ENCODE data around the gene RIOK1.

RIOK1 gene

DNA sequence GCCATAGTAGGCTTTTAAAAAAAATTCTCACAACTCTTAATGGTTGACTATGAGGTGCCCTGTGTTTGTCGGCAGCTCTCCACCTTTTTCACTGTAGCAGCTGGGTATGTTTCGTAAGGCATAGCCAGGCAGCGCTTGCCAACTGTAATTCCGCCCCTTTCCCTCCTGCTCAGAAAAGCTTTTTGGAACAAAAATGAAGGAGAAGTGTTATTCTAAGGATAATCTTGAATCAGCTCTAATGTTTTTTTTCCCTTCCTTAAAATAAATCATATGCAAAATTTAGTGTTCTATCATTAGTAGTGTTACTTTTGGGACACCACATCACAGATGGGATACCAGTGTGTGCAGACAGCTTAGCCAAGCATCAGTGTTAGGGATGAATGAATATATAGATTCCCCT is 21.2 kb downstream of the RIOK1 start:
- no peak for DNase-seq

DNA sequence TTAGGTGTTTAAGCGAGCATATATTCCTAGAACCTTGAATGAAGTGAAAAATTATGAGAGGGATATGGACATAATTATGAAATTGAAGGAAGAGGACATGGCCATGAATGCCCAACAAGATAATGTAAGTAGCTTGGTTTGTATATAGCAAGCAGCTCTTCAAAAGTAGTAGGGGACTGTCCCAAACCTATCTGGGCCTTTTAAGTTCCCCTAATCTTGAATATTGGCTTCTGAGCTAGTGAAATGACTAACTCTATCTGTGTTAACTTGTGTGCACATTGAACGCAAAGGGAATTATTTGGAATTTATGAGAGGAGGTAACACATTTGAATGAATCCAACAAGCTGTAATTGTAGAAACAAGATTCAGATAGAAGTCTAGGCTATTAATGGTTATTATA is 21.7 kb downstream of the RIOK1 start:
- DNase-seq, result no peak

DNA sequence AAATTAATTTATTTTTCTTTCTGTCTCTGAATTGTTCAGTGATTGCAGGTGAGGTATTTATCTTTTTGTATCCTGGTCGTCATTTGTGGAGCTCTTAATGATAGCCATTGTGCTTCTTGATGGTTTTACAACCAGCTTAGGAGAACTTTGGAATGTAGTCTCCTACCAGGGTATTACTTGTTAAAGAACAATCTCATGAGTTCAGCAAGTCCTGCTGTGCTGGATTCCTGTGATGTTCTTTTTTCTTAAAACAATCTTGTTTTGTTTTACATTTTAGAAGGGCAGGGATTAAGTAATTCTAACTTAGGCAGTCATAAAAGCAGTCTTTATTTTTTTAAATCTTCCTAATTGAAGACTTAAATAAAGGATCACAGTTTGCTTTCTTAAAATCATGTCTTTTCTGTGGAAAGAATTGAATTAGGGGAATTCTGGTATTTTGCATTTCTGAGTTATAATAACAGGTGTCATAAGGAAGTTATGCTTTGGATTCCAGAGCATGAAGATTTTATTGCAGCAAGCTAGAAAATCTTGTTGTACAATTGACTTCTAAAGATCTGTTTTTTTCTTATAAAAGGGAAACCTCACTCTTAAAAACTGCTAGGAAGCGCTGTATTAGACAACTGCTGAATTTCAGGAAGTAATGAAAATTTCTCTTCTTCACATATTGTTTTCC is 23.7 kb downstream of the RIOK1 start:
- no peak for DNase-seq

DNA sequence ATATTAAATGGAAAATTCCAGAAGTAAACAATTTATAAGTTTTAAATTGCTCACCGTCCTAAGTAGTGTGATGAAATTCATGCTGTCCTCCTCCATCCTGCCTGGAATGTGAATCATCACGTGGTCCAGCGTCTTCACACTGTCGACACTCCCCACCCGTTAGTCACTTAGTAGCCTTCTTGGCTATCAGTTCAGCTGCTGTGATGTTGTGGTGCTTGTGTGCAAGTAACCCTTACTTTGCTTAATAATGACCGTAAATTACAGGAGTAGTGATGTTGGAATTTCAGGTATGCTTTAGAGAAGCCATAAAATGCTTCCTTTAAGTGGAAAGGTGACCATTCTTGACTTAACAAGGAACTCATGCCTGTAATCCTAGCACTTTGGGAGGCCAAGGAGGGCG is 25.2 kb downstream of the RIOK1 start:
- no peak for DNase-seq

DNA sequence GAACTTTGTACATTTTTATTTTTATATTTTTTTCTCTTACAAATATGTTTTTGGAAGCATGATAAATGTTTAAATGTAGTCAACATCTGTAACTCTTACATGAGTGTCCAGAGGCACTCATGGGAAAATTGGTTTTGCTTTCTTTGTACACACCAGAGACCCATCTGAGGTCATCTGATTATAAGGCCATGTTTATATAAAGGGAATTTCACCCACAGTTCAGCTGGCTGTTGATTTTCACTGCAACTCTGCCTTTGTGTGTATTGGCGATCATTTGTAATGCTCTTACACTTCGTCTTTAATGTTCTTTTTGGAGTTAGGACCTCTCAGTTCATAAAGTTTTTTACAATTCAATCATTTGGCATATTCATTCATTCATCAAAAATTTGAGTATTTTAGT is 28.1 kb downstream of the RIOK1 start:
- DNase-seq, result no peak

DNA sequence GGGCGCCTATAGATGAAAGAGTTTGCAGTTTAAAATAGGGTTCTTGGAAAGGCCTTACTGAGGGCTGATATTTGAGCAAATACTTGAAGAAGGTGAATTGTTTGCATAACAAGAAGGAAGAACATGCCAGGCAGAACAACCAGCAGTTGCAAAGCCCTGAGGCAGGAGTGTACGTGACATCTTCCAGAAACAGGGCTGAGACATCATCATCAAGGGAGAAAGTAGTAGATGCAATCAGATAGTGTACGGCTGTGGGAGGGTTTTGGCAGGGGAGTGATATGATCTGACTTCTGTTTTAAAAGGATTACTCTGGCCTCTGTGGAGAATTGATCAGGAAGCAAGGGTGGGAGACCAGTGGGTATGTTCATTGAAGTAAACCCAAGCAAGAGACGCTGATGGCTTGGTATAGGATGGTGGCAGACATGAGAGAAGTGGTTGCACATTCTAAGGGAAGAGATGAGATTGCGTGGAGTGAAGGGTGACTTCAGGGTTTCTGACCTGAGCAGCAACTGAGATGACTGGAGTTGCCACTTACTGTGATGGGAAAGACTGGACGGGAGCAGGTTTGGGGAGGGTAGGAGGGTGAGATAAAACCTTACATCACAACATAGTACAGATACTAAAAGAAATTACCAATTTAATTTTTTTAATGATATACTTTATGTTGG is 28.8 kb downstream of the RIOK1 start:
- no peak for DNase-seq

DNA sequence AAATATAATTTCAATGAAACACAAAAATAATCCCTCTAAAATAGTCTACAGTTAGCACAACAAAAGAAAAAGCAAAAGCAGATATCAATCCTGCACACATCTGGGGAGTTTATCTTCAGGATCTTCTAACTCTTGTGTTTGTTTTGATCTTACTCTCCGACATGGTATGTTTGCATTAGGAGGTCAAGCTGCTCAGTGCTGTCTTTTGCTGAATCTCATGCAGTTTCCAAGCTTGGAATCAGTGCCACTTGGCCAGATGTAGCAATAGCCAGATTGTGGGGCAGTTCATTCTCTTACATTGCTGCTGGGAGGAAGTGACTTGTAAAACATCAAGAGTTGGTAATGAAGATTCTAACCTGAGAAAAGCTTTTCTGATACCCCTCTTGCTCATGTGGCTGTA is 29.5 kb downstream of the RIOK1 start:
- no peak for DNase-seq

DNA sequence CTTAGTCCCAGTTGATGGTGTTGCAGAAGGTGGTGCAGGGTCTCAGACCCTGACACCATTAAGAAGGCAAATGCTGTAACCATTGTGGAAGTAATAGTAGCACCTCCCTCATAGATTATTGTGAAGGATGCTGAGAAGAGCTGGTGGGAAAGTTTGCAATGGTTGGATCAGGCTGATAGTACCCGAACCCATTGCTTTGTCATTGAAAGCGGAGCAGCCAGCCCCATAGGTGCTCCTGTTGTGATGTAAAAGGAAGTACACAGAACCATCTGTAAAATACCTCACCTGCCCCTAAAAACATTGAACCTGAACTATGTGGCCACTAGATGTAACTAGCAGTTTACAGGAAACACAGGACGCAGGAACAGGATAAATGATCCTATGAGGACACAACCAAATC is 31.5 kb downstream of the RIOK1 start:
- no peak for DNase-seq

DNA sequence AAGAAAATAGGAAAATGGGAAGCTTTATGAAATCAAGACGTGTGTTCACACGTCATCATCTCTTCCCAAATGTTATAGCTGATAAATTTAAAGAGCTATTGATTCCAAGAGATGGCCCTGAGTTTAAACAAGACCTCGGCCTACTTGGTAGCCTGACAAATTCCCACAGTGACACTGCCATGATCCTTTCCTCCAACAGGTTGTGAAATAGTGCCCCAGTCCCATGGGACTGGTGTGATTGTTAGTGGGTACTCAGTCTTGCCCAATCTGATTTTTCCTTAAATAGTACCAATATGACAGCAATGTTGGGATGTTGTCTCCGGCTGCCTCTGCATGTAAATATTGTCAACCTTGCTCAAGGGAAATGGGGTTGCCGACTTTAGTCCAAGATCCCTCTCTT is 34.5 kb downstream of the RIOK1 start:
- no peak for DNase-seq

DNA sequence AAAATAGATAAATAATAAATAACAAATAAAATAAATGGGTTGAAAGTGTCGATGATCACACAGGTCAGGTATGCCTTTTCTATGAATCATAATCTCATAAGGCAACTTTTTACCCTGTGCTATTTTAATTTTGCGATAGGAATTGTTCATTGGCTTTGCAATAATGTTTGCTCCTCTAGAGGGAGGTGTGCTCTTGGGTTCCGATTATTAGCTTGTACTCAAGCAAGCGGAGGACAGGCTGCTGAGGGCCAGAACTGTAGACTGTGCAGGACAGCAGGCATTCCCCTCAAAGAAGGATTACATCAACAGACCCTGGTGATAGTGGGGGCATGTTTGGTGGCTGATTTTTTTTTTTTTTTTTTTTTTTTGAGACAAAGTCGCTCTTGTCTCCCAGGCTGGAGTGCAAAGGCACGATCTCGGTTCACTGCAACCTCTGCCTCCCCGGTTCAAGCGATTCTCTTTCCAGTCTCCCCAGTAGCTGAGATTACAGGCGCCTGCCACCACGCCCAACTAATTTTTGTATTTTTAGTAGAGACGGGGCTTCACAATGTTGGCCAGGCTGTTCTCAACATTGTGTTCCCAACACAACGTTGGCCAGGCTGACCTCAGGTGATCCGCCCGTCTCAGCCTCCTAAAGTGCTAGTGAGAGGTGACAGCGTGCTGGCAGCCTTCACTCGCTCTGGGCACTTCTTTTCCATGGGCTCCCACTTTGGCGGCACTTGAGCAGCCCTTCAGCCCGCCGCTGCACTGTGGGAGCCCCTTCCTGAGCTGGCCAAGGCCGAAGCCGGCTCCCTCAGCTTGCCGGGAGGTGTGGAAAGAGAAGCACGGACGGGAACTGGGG is 35.6 kb downstream of the RIOK1 start:
- DNase-seq, result no peak

DNA sequence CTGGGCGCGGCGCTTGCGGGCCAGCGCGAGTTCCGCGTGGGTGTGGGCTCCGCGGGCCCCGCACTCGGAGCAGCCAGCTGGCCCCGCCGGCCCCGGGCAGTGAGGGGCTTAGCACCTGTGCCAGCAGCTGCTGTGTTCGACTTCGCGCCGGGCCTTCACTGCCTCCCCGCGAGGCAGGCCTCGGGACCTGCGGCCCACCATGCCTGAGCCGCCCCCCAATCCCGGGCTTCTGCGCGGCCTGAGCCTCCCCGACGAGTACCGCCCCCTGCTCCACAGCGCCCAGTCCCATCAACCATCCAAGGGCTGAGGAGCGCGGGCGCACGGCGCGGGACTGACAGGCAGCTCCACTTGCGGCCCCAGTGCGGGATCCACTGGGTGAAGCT is 36.2 kb downstream of the RIOK1 start:
- no peak for DNase-seq

DNA sequence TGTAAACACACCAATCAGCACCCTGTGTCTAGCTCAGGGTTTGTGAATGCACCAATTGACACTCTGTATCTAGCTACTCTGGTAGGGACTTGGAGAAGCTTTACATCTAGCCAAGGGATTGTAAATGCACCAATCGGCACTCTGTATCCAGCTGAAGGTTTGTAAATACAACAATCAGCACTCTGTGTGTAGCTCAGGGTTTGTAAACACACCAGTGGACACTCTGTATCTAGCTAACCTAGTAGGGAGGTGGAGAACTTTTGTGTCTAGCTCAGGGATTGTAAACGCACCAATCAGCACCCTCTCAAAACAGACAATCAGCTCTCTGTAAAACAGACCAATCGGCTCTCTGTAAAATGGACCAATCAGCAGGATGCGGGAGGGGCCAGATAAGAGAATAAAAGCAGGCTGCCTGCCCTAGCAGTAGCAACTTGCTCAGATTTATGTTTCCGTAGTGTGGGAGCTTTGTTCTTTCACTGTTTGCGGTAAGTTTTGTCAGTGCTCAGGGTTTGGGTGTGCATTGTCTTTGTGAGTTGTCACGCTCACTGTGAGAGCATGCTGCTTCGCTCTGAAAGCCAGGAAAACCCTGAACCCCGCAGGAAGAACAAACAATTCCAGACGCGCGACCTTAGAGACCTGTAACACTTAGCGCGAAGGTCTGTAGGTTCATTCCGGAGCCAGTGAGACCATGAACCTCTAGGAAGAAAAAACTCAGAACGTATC is 37.0 kb downstream of the RIOK1 start:
- DNase-seq, result no peak

DNA sequence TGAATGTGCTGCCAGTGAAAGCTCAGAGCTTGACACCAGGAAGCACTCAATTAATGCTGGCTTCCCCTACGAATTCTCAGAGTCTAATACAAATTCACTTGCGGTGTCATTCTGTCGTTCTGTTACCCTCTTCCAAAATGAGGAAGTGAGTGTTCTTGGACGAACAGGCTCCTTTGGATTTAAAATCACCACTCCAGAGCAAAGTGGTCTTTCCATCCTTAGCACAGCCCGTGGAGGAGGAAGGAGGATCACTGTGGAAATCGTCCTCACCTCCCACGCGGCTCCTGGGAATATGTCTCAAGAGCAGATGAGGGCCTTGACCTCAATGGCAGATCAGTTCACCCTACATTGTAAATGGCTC is 41.7 kb downstream of the RIOK1 start:
- DNase-seq, result no peak

DNA sequence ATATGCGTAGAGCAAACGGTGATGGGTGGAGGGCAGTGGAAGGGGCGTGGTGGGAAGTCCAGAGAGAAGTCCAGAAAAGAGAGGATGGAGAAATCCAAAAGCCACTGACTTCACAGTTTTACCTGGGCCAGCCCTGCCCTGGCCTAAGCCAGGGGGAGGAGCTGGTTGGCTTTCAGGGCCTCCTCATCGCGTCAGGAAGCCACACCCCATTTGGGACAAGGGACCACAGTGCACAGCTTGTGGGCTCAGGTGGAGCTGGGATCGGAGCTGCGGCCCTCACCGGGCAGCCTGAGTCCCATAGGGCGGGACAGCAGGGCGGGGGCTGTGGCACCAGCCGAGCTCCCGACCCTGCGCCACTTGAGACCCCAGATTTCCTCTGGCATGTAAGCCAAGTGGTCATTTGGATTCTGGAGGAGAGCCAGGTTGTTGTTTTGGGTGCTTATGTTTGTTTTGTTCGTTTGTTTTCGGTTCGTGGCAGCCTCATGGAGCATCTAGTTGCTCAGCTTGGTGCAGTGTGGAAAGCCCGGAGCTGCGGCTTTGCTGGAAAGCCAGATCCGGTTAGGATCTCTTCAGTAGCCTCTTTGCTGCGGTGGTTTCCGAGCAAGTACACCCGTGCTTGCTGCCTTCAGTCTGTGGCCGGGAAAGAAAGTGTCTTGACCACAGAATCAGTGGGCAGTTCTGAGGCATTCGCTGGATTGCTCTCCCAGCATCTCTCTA is 42.2 kb downstream of the RIOK1 start:
- no peak for DNase-seq

DNA sequence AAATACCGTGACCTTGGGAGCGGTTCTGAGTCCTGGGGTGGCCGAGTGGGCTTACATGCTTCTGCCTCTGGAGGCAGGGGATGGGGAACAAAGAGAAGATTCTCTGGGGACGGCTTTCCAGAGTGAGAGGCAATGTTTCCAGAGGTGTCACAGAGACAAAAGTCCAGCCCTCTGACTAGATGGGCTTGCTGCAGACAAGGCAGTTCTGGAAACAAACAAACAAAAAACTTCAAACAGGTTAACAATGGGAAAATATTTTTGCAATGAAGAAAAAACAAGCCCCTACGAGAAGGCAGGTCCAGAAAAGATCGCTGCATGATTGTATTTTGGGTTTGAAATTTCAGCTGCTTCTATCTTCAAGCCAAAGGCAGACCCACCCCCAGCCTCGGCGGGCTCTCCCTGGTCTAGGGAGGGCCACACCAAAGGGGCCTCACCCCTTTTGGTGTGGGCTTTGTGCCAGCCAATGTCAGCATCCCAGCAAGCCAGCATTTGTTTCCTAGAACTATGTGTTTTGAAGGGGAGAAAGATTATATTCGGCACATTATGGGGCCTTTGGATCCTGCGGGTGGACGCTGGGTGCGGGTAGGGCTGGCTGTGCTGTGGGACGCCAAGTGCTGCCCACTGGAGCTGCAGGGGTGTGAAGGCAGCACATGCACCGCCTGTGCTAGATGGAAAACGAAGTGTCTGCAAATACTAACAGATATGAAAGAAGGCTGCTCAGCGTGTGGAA is 42.9 kb downstream of the RIOK1 start:
- no peak for DNase-seq

DNA sequence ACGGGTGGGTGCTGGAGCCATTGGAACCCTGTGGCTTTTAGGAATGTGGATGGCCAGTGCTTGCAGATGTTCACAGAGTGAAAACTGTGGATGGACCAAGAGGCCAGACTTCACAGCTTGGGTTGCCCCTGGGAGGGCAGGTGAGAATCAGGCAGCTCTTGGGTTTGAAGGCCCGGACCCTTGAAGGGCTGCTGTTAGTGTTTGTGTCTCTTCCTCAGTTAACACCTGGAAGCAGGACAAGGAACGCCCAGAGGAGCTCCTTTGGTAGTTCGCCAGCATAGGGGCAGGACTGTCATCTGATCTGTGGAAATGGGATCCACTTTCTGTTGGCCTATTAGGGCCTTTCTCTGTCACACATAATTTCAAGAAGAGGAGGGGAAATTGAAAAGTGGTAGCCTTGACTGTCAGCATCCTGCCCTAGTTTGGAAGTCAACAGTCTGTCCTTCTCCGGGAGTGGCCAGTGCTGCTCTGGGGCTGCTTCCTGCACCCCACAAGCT is 43.6 kb downstream of the RIOK1 start:
- no peak for DNase-seq

DNA sequence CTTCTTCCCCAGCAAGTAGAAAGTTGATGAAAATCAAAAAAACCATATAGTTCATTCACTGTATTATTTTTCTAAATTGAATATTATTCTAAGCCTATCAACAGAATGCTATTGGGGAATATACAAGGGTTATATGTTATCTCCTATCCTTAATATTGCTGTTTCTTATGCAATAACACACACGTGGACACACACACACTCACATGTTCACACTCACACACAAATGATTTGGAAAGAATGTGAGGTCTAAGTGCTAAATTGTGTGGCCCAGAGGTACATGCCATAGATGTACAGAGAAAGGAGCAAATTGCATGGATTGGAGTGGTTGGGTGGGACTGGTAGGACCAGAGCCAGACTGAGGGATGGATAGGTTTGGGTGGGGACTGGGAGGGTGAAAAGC is 45.1 kb downstream of the RIOK1 start:
- DNase-seq, result no peak

DNA sequence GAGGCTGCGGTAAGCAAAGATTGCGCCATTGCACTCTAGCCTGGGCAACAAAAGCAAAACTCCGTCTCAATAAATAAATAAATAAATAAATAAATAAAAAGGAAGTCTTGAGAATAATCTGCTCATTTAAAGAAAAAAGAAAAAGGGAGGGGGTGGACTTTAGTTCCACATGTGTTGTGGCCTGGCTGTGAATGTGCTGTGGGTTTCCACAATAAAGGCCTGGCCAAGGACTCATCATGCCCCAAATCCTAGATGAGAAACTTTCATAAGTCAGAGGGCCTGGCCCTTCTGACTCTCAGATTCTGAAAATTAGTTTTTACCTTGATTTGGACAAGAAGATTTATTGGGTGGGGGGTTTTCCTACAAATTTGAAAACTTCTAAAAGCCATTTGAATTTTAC is 48.4 kb downstream of the RIOK1 start:
- DNase-seq, result no peak

DNA sequence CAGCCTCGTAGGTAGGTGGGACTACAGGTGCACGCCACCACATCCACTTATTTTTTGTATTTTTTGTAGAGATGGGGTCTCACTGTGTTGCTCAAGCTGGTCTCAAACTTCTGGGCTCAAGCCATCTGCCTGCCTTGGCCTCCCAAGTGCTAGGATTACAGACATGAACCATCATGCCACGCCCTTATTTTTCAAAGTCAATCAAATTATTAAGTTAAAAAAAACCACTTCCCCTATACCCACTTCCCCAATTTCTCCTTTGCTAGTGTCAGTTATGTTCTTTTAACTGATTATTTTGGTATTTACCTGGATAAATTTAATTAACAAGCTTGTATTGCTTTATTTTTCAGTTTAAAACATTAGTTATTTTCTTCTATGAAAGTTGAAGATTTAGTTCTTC is 49.6 kb downstream of the RIOK1 start:
- no peak for DNase-seq

DNA sequence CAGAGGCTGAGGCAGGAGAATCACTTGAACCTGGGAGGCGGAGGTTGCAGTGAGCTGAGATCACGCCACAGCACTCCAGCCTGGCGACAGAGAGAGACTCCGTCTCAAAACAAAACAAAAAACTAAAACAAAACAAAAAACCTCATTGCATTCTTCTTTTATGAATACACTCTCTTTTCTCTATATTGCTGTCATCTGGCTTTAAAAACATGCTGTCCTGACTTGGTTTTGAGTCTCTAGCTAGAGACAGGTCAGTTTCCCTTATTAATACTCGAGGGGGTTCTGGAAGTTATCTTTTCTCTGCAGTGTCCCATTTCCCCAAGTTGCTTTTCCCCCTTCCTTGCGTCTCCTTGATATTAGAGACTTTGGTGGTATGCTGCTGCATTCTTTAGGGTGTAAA is 50.9 kb downstream of the RIOK1 start:
- DNase-seq, result no peak

DNA sequence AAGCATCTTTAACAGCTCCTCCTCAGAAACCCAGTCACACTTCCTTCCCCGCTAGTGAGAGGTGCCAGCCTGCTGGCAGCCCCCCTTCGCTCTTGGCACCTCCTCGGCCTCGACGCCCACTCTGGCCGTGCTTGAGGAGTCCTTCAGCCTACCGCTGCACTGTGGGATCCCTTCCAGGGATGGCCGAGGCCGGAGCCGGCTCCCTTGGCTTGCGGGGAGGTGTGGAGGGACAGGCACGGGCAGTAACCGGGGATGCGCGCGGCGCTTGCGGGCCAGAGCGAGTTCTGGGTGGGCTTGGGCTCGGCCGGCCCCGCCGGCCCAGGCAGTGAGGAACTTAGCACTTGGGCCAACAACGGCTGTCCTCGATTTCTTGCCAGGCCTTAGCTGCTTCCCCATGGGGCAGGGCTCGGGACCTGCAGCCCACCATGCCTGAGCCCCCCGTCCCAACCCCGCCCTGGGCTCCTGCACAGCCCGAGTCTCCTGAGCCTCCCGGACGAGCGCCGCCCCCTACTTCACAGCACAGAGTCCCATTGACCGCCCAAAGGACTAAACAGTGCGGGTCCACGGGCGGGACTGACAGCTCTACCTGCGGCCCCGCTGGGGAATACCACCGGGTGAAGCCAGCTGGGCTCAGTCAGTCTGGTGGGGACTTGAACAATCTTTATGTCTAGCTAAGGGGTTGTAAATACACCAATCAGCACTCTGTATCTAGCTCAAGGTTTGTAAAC is 51.6 kb downstream of the RIOK1 start:
- no peak for DNase-seq

Data from SHP77 treated with DMSO at 0.1 percent for 48 hours (cell line).